Caco-2 (cell line): ENCODE results near the gene MEX3C. TPM values are rescaled to one million over a fixed set of nuclear protein-coding genes. Genes with fewer than 3 reads are reported as not detected.

ENCODE experiments used
- BruUV-seq: library from RNA; stranded (reverse); fragments of 400-500 nt; replicated peaks from 2 replicates; lab custom pipeline; 2021; lab: Mats Ljungman, UMichigan
- CTCF ChIA-PET: fragments of 300-600 bp; sonication (Branson Sonifier 250); formaldehyde crosslinking; loops from one replicate; lab custom pipeline; 2022; ENCODE audit warnings: antibody characterized with exemption; lab: Charles Lee
- POLR2A ChIA-PET: fragments of 300-600 bp; sonication (Branson Sonifier 250); formaldehyde crosslinking; loops from one replicate; lab custom pipeline; 2022; ENCODE audit warnings: antibody characterized with exemption; lab: Charles Lee
- DNase-seq, 2 experiments: peaks; one replicate each; pipeline versions ENCODE4 v3.0.0 to v3.0.0-alpha.2; 2020 to 2022
- H3K27me3 ChIP-seq: replicated peaks from 2 replicates; pipeline ENCODE4 v1.6.0; 2011; ENCODE audit warnings: low read length; ENCODE audit not compliant: control insufficient read depth, insufficient read depth
- H3K36me3 ChIP-seq: 2 replicates; pipeline ENCODE4 v1.5.1; 2011; ENCODE audit warnings: low read length; ENCODE audit not compliant: control insufficient read depth, insufficient read depth
- H3K4me1 ChIP-seq: fragments of 250-450 bp; sonication (Bioruptor Pico); 2 replicates; pipeline ENCODE4 v1.5.1; 2020; ENCODE audit warnings: mild to moderate bottlenecking
- H3K4me3 ChIP-seq: 2 replicates; pipeline ENCODE4 v1.5.1; 2011; ENCODE audit warnings: low read depth, mild to moderate bottlenecking, control low read depth, low read length
- H3K9me3 ChIP-seq: fragments of 250-450 bp; sonication (Bioruptor Pico); 2 replicates; pipeline ENCODE4 v1.5.1; 2020; ENCODE audit warnings: mild to moderate bottlenecking, moderate library complexity
- H3K27ac Mint-ChIP-seq: one replicate; pipeline ENCODE4 v1.8.0; 2022; ENCODE audit warnings: mixed read lengths; ENCODE audit not compliant: unreplicated experiment
- H3K27me3 Mint-ChIP-seq: one replicate; pipeline ENCODE4 v1.8.0; 2022; ENCODE audit warnings: mixed read lengths; ENCODE audit not compliant: insufficient read depth, unreplicated experiment
- H3K36me3 Mint-ChIP-seq: one replicate; pipeline ENCODE4 v1.8.0; 2022; ENCODE audit warnings: mild to moderate bottlenecking, mixed read lengths; ENCODE audit not compliant: insufficient read depth, unreplicated experiment
- H3K4me1 Mint-ChIP-seq: one replicate; pipeline ENCODE4 v1.8.0; 2022; ENCODE audit warnings: low read depth, mixed read lengths; ENCODE audit not compliant: unreplicated experiment
- H3K4me3 Mint-ChIP-seq: one replicate; pipeline ENCODE4 v1.8.0; 2022; ENCODE audit warnings: mild to moderate bottlenecking, moderate library complexity, mixed read lengths; ENCODE audit not compliant: unreplicated experiment
- H3K9me3 Mint-ChIP-seq: one replicate; pipeline ENCODE4 v1.8.0; 2022; ENCODE audit warnings: mixed read lengths; ENCODE audit not compliant: unreplicated experiment
- intact Hi-C: fragments of 100-400 bp; cut with micrococcal nuclease; formaldehyde crosslinking; loops from one replicate; pipeline ENCODE4 v1.10.0; 2022; ENCODE audit not compliant: unreplicated experiment
- total RNA-seq: library from RNA; stranded (reverse); gene quantifications from 2 replicates; pipeline ENCODE4 v1.2.3, GENCODE V29; 2022
- TF ChIP-seq, protein P1 (sequence below), 2 experiments: fragments of 200-600 bp in 1 of 2; IDR thresholded peaks; 1 replicate in 1 of 2; 2 replicates in 1 of 2; pipeline versions ENCODE4 v1.5.1 to v1.8.0; 2011 to 2022; ENCODE audit warnings: antibody characterized with exemption in 1 of 2, control low read depth in 1 of 2, inconsistent platforms in 1 of 2, low read depth in 1 of 2, low read length in 1 of 2, mild to moderate bottlenecking in 1 of 2, moderate library complexity in 1 of 2; ENCODE audit not compliant: insufficient read depth in 1 of 2, severe bottlenecking in 1 of 2, unreplicated experiment in 1 of 2

The MEX3C gene
- total RNA-seq, 1 experiment from 2014 or later: 47.0 TPM

DNA sequence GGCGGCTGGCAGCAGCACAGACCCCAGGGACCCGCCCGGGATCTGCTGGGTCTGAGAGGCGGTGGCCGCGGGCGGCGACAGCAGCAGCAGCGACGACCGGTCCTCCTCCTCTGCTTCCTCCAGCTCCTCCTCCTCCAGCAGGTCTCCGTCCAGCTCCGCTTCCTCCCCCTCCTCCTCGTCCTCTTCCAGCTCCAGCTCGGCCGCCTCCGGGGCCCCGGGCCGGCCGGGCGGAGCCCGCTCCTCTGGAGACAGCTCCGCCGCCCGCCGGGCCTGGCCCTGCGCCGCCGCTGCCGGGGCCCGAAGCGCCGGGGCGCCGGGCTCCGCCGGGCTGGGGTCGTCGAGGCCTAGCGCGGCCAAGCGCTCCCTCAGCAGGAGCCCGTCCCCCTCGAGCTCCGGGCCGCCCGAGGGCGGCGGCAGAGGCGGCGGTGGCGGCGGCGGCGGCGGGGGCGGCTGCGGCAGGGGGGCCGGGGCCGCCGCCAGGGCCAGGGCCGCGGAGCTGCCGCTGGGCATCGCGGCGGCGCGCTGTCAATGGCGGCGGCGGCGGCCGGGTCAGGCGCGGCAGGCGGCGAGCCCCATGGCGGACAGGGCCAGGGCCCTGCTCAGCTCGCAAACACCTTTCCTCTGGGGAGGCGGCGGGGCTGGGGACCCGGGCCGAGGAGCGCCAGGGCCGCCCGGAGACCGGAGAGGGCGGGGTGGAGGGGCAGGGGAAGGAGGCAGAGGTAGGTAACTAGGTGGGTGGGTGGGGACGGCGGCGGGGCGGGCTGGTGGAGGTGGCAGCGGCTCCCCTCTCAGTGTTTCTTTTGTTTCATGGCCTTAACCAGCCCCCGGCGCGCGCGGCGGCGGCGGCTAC lies 445 bp downstream of the MEX3C start:
- ChIA-PET POLR2A (interaction anchor here (0.6 to 0.9 kb wide), 4 partner anchors 9 to 274 kb away, joined by 3 to 6 read pairs (median 3); no protein-coding TSS in a partner anchor), CTCF (interaction anchor here (0.6 to 1.2 kb wide), 6 partner anchors 14 to 1504 kb away, joined by 3 to 8 read pairs (median 4); no protein-coding TSS in a partner anchor)
- no peaks in the 10 kb centered on the region for H3K27me3 ChIP-seq
- peak in 1 of 2 experiments; percentile 17 for DNase-seq
- H3K4me1 ChIP-seq: no peaks in the 10 kb centered on the region
- TF ChIP-seq, protein P1, sequence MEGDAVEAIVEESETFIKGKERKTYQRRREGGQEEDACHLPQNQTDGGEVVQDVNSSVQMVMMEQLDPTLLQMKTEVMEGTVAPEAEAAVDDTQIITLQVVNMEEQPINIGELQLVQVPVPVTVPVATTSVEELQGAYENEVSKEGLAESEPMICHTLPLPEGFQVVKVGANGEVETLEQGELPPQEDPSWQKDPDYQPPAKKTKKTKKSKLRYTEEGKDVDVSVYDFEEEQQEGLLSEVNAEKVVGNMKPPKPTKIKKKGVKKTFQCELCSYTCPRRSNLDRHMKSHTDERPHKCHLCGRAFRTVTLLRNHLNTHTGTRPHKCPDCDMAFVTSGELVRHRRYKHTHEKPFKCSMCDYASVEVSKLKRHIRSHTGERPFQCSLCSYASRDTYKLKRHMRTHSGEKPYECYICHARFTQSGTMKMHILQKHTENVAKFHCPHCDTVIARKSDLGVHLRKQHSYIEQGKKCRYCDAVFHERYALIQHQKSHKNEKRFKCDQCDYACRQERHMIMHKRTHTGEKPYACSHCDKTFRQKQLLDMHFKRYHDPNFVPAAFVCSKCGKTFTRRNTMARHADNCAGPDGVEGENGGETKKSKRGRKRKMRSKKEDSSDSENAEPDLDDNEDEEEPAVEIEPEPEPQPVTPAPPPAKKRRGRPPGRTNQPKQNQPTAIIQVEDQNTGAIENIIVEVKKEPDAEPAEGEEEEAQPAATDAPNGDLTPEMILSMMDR (IDR thresholded peaks at IDR 0.05; ENCODE audit: insufficient read depth in 1 of 2, low read depth in 1 of 2, low read length in 1 of 2, severe bottlenecking in 1 of 2, unreplicated experiment in 1 of 2): no peak
- Mint-ChIP-seq H3K4me3 (peak overlapping the region; percentile 89), H3K9me3 (no peaks in the 10 kb centered on the region), H3K36me3 (peaks cover 9% of the 10 kb centered on the region), H3K27ac (peak overlapping the region; percentile 97), H3K27me3 (no peaks in the 10 kb centered on the region), H3K4me1 (peaks cover 7% of the 10 kb centered on the region)
- intact Hi-C loops: loop anchor here (5.0 kb wide), 1 partner anchor 125 kb away; no protein-coding TSS in a partner anchor
- peak overlapping the region; percentile 57 for H3K4me3 ChIP-seq
- no TSS peak for BruUV-seq
- H3K9me3 ChIP-seq: no peaks in the 10 kb centered on the region
- H3K36me3 ChIP-seq: no peaks in the 10 kb centered on the region

DNA sequence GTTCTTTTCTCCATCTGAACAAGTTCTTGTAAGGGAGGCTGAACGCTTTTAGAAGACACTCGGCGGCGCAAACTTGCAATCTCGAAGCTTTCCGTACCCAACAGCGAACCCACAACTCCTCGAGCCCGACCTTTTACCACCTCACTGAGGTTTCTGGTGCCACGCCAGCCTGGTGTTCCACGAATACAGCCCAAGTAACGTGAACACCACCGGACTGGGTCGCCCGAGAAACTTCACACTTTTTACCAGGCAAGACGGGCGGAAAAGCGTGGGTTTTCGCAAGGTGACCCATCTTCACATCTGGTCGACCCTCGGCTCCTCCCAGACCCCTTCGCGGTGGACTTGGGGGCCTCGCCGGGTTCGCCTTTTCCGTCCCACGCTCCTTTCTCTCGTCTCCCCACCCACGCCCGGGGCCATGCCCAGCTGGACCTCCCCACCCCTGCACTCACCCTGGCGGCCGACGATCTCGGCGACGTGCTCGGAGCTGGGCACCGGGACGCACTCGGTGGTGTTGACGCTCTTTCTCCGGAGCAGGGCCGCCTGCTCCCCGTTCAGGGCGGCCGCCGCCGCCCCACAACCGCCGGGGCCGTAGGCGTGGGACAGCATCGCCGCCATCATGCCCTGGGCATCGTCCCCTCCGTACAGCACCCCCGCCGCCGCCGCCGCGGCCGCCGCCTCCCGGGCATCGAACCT lies 1.2 kb downstream of the MEX3C start:
- BruUV-seq: no TSS peak
- peaks cover 7% of the 10 kb centered on the region for H3K4me1 Mint-ChIP-seq
- H3K9me3 Mint-ChIP-seq: no peaks in the 10 kb centered on the region
- Histone ChIP-seq H3K27me3 (no peaks in the 10 kb centered on the region), H3K4me1 (no peaks in the 10 kb centered on the region), H3K36me3 (no peaks in the 10 kb centered on the region), H3K9me3 (no peaks in the 10 kb centered on the region), H3K4me3 (peak overlapping the region; percentile 57)
- TF ChIP-seq, protein P1 (IDR thresholded peaks at IDR 0.05; ENCODE audit: insufficient read depth in 1 of 2, low read depth in 1 of 2, low read length in 1 of 2, severe bottlenecking in 1 of 2, unreplicated experiment in 1 of 2): no peak
- intact Hi-C loops: loop anchor here (5.0 kb wide), 1 partner anchor 126 kb away; no protein-coding TSS in a partner anchor
- ChIA-PET POLR2A (interaction anchor here (0.6 kb wide), 1 partner anchor 87 kb away, joined by 3 read pairs; no protein-coding TSS in a partner anchor), CTCF (interaction anchor here (0.7 kb wide), 2 partner anchors 381 to 1504 kb away, joined by 7 to 8 read pairs; no protein-coding TSS in a partner anchor)
- peak overlapping the region; percentile 43 for H3K27ac Mint-ChIP-seq
- no peak for DNase-seq
- peak overlapping the region; percentile 89 for H3K4me3 Mint-ChIP-seq
- H3K36me3 Mint-ChIP-seq: peaks cover 9% of the 10 kb centered on the region
- no peaks in the 10 kb centered on the region for H3K27me3 Mint-ChIP-seq
